DND-41 (cell line): ENCODE results near the gene HNRNPAB.
"Not testable (repeated sequence)": the region's sequence is repeated elsewhere in the genome, so short reads cannot be mapped to it uniquely, and the experiment has no call there.

ENCODE experiments used
- EZH2 ChIP-seq: IDR thresholded peaks from 3 replicates; pipeline ENCODE4 v1.6.1; 2012; ENCODE audit warnings: borderline replicate concordance, low read depth, mild to moderate bottlenecking, moderate library complexity, low read length, inconsistent platforms; ENCODE audit not compliant: severe bottlenecking
- TF ChIP-seq, protein P1 (sequence below): IDR thresholded peaks from 2 replicates; pipeline ENCODE4 v1.5.1; 2012; ENCODE audit warnings: borderline replicate concordance, low read length, moderate library complexity, mild to moderate bottlenecking; ENCODE audit not compliant: poor library complexity, severe bottlenecking; ENCODE audit errors: extremely low read depth

DNA sequence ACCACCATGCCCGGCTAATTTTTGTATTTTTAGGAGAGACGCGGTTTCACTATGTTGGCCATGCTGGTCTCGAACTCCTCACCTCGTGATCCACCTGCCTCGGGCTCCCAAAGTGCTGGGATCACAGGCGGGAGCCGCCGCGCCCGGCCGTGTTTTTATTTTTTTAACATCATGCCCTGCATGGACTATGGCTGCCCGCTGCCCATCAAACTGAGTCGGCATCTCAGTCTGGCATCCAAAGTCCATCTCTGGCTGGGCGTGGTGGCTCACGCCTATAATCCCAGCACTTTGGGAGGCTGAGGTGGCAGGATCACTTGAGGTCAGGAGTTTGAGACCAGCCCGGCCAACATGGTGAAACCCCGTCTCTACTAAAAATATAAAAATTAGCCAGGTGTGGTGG is 49.3 kb downstream of the HNRNPAB start:
- TF ChIP-seq, protein P1, sequence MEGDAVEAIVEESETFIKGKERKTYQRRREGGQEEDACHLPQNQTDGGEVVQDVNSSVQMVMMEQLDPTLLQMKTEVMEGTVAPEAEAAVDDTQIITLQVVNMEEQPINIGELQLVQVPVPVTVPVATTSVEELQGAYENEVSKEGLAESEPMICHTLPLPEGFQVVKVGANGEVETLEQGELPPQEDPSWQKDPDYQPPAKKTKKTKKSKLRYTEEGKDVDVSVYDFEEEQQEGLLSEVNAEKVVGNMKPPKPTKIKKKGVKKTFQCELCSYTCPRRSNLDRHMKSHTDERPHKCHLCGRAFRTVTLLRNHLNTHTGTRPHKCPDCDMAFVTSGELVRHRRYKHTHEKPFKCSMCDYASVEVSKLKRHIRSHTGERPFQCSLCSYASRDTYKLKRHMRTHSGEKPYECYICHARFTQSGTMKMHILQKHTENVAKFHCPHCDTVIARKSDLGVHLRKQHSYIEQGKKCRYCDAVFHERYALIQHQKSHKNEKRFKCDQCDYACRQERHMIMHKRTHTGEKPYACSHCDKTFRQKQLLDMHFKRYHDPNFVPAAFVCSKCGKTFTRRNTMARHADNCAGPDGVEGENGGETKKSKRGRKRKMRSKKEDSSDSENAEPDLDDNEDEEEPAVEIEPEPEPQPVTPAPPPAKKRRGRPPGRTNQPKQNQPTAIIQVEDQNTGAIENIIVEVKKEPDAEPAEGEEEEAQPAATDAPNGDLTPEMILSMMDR, result not testable (repeated sequence)
- not testable (repeated sequence) for TF ChIP-seq EZH2
